Peyer's patch (tissue), 4 donors: Measurements from ENCODE around the gene MCM6. TPM values are rescaled to one million over a fixed set of nuclear protein-coding genes. Genes with fewer than 3 reads are reported as not detected.
"Not testable (repeated sequence)": the region's sequence is repeated elsewhere in the genome, so short reads cannot be mapped to it uniquely, and the experiment has no call there.

ENCODE experiments used
- DNase-seq, 3 donors: peaks; one replicate each; pipeline ENCODE4 v3.0.0-alpha.2; 2017 to 2019
- H3K27ac ChIP-seq, 4 donors: fragments of 200-600 bp; sonication (generic); one replicate each; pipeline ENCODE4 v1.5.1; 2016 to 2019
- H3K27me3 ChIP-seq, 2 donors: fragments of 200-600 bp; sonication (generic); one replicate each; pipeline ENCODE4 v1.5.1; 2019
- H3K36me3 ChIP-seq, 3 donors: fragments of 200-600 bp; sonication (generic); one replicate each; pipeline ENCODE4 v1.5.1; 2016 to 2019
- H3K4me1 ChIP-seq, 4 donors: fragments of 200-600 bp; sonication (generic); one replicate each; pipeline ENCODE4 v1.5.1; 2016 to 2019
- H3K4me3 ChIP-seq, 4 donors: fragments of 200-600 bp; sonication (generic); 1 replicate in 3 of 4; 2 replicates in 1 of 4; pipeline ENCODE4 v1.5.1; 2016 to 2019; ENCODE audit warnings: mild to moderate bottlenecking in 1 of 4
- H3K9me3 ChIP-seq, 4 donors: fragments of 200-600 bp; sonication (generic); one replicate each; pipeline ENCODE4 v1.5.1; 2016 to 2019; ENCODE audit warnings: mild to moderate bottlenecking in 1 of 4
- POLR2A ChIP-seq, 2 donors: fragments of 450-650 bp; IDR thresholded peaks; one replicate each; pipeline ENCODE4 v1.5.1; 2017; ENCODE audit warnings: antibody characterized with exemption in 2 of 2, mild to moderate bottlenecking in 2 of 2, moderate library complexity in 2 of 2
- total RNA-seq, 4 donors: library from RNA; depleted of rRNA; stranded (reverse); fragments of >200 nt; gene quantifications; one replicate each; pipeline ENCODE4 v1.1.0, GENCODE V29; 2016
- TF ChIP-seq, protein P1 (sequence below), 6 experiments: fragments of 450-650 bp in 4 of 6; fragments of 200-600 bp in 2 of 6; sonication (generic) in 1 of 6; IDR thresholded peaks; one replicate each; pipeline ENCODE4 v1.5.1; 2017 to 2019; ENCODE audit warnings: antibody characterized with exemption in 6 of 6, mild to moderate bottlenecking in 3 of 6, moderate library complexity in 1 of 6

Gene MCM6
- total RNA-seq, 4 donors from 2014 or later: 8.8 to 38.8 (median 14.5) TPM

DNA sequence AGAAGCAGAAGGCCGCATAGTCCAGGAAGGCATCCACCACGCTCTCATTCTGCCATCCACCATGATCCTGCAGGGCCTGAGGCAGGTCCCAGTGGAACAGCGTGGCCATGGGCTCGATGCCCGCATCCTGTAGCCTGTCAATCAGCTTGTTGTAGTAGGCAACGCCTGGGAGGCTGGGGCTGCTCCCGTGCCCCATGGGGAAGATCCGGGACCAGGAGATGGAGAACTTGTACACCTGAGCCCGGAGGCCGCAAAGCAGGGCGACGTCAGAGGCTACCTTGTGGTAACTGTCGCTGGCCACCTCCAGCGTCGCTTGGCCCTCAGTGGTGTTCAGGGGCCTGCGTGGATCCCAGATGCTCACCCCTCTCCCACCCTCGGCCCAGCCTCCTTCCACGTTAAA is 58.8 kb downstream of the MCM6 start:
- H3K9me3 ChIP-seq: no peaks in the 10 kb centered on the region
- no peak overlapping the region for H3K4me3 ChIP-seq
- no peaks in the 10 kb centered on the region for H3K27me3 ChIP-seq
- no peaks in the 10 kb centered on the region for H3K36me3 ChIP-seq
- no peak overlapping the region for H3K27ac ChIP-seq
- DNase-seq: no peak
- TF ChIP-seq, protein P1, sequence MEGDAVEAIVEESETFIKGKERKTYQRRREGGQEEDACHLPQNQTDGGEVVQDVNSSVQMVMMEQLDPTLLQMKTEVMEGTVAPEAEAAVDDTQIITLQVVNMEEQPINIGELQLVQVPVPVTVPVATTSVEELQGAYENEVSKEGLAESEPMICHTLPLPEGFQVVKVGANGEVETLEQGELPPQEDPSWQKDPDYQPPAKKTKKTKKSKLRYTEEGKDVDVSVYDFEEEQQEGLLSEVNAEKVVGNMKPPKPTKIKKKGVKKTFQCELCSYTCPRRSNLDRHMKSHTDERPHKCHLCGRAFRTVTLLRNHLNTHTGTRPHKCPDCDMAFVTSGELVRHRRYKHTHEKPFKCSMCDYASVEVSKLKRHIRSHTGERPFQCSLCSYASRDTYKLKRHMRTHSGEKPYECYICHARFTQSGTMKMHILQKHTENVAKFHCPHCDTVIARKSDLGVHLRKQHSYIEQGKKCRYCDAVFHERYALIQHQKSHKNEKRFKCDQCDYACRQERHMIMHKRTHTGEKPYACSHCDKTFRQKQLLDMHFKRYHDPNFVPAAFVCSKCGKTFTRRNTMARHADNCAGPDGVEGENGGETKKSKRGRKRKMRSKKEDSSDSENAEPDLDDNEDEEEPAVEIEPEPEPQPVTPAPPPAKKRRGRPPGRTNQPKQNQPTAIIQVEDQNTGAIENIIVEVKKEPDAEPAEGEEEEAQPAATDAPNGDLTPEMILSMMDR (IDR thresholded peaks at IDR 0.05): no peak
- TF ChIP-seq POLR2A (IDR thresholded peaks at IDR 0.05): no peak
- peaks cover 0 to 7% (median 0%) of the 10 kb centered on the region in 4 donors for H3K4me1 ChIP-seq

DNA sequence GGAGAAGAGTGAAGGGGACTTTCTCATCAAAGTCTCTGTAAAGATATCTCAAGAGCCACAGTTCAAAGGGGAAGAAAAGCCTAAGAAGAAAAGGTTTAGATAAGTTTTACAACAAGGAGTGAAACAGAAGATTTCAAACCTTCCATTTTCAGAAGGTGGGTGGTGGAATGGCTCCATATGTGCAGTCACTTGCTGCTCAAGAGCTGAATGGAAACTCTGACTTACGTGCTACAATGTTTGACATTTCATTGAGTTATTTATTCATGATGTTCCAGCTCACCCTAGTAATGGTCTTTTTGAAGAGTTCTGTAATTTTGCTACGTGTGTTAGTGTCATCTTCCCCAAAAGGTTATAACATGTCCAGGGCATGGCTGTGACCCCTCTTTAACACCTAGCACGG is 61.0 kb downstream of the MCM6 start:
- DNase-seq: no peak
- Histone ChIP-seq H3K27me3 (no peaks in the 10 kb centered on the region), H3K27ac (no peak overlapping the region), H3K4me3 (no peak overlapping the region), H3K36me3 (no peaks in the 10 kb centered on the region), H3K4me1 (peaks cover 0 to 4% (median 0%) of the 10 kb centered on the region in 4 donors), H3K9me3 (no peaks in the 10 kb centered on the region)
- TF ChIP-seq, protein P1 (IDR thresholded peaks at IDR 0.05): no peak
- TF ChIP-seq POLR2A (IDR thresholded peaks at IDR 0.05): no peak

DNA sequence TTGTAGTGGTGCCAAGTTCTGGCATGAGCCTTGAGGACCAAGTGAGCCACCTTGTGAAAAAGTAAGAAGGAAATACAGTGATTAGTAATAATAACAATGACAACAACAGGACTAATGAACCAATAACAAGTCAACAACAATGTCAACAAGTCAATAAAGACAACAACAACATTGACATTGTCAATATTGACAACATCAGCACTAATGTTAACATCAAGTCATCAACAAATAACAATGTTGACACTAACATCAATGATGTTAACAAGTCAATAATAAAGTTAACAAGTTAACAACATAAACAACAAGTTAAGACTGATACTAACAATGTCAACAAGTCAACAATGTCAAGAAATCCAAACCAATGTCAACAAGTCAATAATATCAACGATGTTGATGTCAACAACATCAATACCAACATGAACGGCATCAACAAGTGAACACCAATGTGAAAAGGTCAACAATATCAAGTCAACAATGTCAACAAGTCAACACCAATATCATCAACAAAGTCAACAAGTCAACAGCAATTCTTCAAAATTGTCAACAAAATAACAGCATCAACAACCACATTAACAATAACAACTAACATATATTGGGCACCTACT is 63.2 kb downstream of the MCM6 start:
- no peak overlapping the region for H3K4me3 ChIP-seq
- no peak overlapping the region for H3K27ac ChIP-seq
- no peak for TF ChIP-seq POLR2A (IDR thresholded peaks at IDR 0.05)
- TF ChIP-seq, protein P1 (IDR thresholded peaks at IDR 0.05): no peak
- H3K9me3 ChIP-seq: no peaks in the 10 kb centered on the region
- H3K4me1 ChIP-seq: no peaks in the 10 kb centered on the region
- H3K36me3 ChIP-seq: no peaks in the 10 kb centered on the region
- no peak for DNase-seq
- no peaks in the 10 kb centered on the region for H3K27me3 ChIP-seq

DNA sequence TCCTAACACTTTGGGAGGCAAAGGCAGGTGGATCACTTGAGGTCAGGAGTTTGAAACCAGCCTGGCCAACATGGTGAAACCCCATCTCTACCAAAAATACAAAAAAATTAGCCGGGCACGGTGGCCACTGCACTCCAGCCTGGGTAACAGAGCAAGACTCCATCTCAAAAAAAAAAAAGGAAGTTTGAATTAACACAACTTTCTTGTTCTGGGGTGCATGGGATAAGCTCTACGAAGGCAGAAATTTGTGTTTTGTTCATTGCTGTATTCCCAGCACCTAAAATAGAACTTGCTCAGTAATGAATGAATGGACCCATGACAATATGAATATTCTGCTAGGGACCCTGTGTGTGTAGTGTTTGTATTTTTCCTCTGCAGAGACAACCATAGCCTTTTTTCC is 68.4 kb downstream of the MCM6 start:
- not testable (repeated sequence) for H3K9me3 ChIP-seq, H3K4me3 ChIP-seq, H3K27me3 ChIP-seq, H3K4me1 ChIP-seq, H3K27ac ChIP-seq, DNase-seq, H3K36me3 ChIP-seq

DNA sequence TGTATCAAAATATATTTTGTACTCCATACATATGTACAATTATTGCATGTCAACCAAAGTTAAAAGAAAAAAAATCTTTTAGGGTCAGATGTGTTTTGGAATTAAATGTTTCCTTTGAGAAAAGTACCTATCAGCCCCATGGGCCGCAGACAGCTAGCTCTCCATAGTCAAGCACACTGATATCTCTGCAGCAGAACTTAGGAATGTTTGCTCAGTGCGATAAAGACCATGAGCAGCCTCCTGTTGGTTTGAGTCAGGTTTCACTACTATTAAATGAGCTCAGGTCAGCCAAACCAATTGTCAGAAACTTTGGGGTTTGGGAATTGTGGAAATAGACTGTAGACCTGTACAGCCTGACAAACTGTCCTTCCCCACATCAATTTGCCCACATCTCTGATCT is 73.0 kb downstream of the MCM6 start:
- no peaks in the 10 kb centered on the region for H3K4me1 ChIP-seq
- no peak for DNase-seq
- H3K4me3 ChIP-seq: no peak overlapping the region
- H3K27ac ChIP-seq: no peak overlapping the region
- no peak for TF ChIP-seq POLR2A (IDR thresholded peaks at IDR 0.05)
- TF ChIP-seq, protein P1 (IDR thresholded peaks at IDR 0.05): no peak
- H3K9me3 ChIP-seq: peaks cover 0 to 4% (median 0%) of the 10 kb centered on the region in 4 donors
- no peaks in the 10 kb centered on the region for H3K27me3 ChIP-seq
- H3K36me3 ChIP-seq: no peaks in the 10 kb centered on the region

DNA sequence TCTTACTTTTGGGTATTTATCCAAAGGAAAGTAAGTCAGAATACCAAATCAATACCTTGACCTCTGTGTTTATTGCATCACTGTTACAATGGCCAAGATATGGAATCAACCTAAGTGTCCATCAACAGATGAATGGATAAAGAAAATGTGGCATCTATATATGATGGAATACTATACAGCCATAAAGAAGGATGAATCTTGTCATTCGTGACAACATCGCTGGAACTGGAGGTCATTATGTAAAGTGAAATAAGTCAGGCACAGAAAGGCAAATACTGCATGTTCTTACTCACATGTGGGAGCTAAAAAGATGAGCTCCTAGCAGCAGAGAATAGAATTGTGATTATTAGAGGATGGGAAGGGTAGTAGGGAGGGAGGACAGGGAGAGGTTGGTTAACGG is 73.9 kb downstream of the MCM6 start:
- H3K27ac ChIP-seq: no peak overlapping the region
- TF ChIP-seq, protein P1 (IDR thresholded peaks at IDR 0.05): no peak
- TF ChIP-seq POLR2A (IDR thresholded peaks at IDR 0.05): no peak
- peaks cover 0 to 4% (median 0%) of the 10 kb centered on the region in 4 donors for H3K9me3 ChIP-seq
- no peak overlapping the region for H3K4me3 ChIP-seq
- H3K4me1 ChIP-seq: no peaks in the 10 kb centered on the region
- DNase-seq: no peak
- H3K27me3 ChIP-seq: no peaks in the 10 kb centered on the region
- H3K36me3 ChIP-seq: no peaks in the 10 kb centered on the region
